Esophagus muscularis mucosa (tissue), 3 donors: Measurements from ENCODE around the gene LHX3.

Source experiments
- POLR2A ChIP-seq: fragments of 450-650 bp; IDR thresholded peaks from one replicate; pipeline ENCODE4 v1.6.1; 2017; ENCODE audit warnings: antibody characterized with exemption, moderate library complexity, mild to moderate bottlenecking, low read depth
- TF ChIP-seq, protein P1 (sequence below), 3 experiments: fragments of 200-600 bp in 2 of 3; fragments of 450-650 bp in 1 of 3; sonication (generic) in 2 of 3; IDR thresholded peaks; one replicate each; pipeline ENCODE4 v1.5.1; 2017 to 2019; ENCODE audit warnings: antibody characterized with exemption in 3 of 3, mild to moderate bottlenecking in 2 of 3, moderate library complexity in 1 of 3

- TF ChIP-seq, protein P1, sequence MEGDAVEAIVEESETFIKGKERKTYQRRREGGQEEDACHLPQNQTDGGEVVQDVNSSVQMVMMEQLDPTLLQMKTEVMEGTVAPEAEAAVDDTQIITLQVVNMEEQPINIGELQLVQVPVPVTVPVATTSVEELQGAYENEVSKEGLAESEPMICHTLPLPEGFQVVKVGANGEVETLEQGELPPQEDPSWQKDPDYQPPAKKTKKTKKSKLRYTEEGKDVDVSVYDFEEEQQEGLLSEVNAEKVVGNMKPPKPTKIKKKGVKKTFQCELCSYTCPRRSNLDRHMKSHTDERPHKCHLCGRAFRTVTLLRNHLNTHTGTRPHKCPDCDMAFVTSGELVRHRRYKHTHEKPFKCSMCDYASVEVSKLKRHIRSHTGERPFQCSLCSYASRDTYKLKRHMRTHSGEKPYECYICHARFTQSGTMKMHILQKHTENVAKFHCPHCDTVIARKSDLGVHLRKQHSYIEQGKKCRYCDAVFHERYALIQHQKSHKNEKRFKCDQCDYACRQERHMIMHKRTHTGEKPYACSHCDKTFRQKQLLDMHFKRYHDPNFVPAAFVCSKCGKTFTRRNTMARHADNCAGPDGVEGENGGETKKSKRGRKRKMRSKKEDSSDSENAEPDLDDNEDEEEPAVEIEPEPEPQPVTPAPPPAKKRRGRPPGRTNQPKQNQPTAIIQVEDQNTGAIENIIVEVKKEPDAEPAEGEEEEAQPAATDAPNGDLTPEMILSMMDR (IDR thresholded peaks at IDR 0.05) = no peak
- no peak for TF ChIP-seq POLR2A
Measured at GRCh38 chr9:136210276-136210675, 5.3 kb upstream of the LHX3 start.
